OCI-LY3 (cell line): ENCODE measurements around the gene MAIP1.

Experiments
- H2AFZ ChIP-seq: fragments of 200-600, 300-600 bp; shearing (Covaris generic); 2 replicates; pipeline ENCODE4 v1.6.0; 2014; ENCODE audit warnings: antibody characterized with exemption, low read depth, low read length
- H3K27ac ChIP-seq: fragments of 200-600, 300-600 bp; sonication (generic); 2 replicates; pipeline ENCODE4 v1.5.1; 2014; ENCODE audit warnings: mild to moderate bottlenecking, low read length, moderate library complexity, mixed read lengths
- H3K27me3 ChIP-seq: fragments of 200-600, 300-600 bp; sonication (generic); 2 replicates; pipeline ENCODE4 v1.6.1; 2014; ENCODE audit warnings: low read depth, low read length, mixed read lengths
- H3K36me3 ChIP-seq: fragments of 200-600, 300-600 bp; sonication (generic); replicated peaks from 2 replicates; pipeline ENCODE3; 2014; ENCODE audit warnings: low read depth, low read length, mixed read lengths
- H3K4me1 ChIP-seq: fragments of 300-600, 200-600 bp; sonication (generic); 2 replicates; pipeline ENCODE4 v1.6.1; 2014; ENCODE audit warnings: low read length, mixed read lengths
- H3K4me2 ChIP-seq: fragments of 200-600, 300-600 bp; sonication (generic); 2 replicates; pipeline ENCODE4 v1.6.1; 2014; ENCODE audit warnings: low read length, mixed read lengths
- H3K4me3 ChIP-seq: fragments of 300-600, 200-600 bp; sonication (generic); 2 replicates; pipeline ENCODE4 v1.5.1; 2014; ENCODE audit warnings: antibody characterized with exemption, mild to moderate bottlenecking, low read length, moderate library complexity
- H3K79me2 ChIP-seq: fragments of 300-600, 200-600 bp; shearing (Covaris generic); 2 replicates; pipeline ENCODE4 v1.6.1; 2014; ENCODE audit warnings: mild to moderate bottlenecking, low read length, mixed read lengths
- H3K9ac ChIP-seq: fragments of 300-600, 200-600 bp; shearing (Covaris generic); 2 replicates; pipeline ENCODE4 v1.6.0; 2014; ENCODE audit warnings: mild to moderate bottlenecking, low read length, moderate library complexity
- H3K9me3 ChIP-seq: fragments of 200-600, 300-600 bp; shearing (Covaris generic); 2 replicates; pipeline ENCODE4 v1.6.1; 2014; ENCODE audit warnings: low read length, mixed read lengths; ENCODE audit not compliant: insufficient read depth
- H4K20me1 ChIP-seq: fragments of 200-600, 300-600 bp; sonication (generic); 2 replicates; pipeline ENCODE4 v1.6.1; 2016; ENCODE audit warnings: low read length, mixed read lengths; ENCODE audit not compliant: insufficient read depth
- EZH2phosphoT487 ChIP-seq: fragments of 200-600 bp; shearing (Covaris generic); IDR thresholded peaks from 2 replicates; pipeline ENCODE4 v1.6.1; 2018; ENCODE audit warnings: antibody characterized with exemption, mixed run types, low read depth
- TF ChIP-seq, protein P1 (sequence below): fragments of 200-600, 300-600 bp; sonication (generic); IDR thresholded peaks from 2 replicates; pipeline ENCODE4 v1.5.1; 2014; ENCODE audit warnings: antibody characterized with exemption, low read length, low read depth

MAIP1 gene

DNA sequence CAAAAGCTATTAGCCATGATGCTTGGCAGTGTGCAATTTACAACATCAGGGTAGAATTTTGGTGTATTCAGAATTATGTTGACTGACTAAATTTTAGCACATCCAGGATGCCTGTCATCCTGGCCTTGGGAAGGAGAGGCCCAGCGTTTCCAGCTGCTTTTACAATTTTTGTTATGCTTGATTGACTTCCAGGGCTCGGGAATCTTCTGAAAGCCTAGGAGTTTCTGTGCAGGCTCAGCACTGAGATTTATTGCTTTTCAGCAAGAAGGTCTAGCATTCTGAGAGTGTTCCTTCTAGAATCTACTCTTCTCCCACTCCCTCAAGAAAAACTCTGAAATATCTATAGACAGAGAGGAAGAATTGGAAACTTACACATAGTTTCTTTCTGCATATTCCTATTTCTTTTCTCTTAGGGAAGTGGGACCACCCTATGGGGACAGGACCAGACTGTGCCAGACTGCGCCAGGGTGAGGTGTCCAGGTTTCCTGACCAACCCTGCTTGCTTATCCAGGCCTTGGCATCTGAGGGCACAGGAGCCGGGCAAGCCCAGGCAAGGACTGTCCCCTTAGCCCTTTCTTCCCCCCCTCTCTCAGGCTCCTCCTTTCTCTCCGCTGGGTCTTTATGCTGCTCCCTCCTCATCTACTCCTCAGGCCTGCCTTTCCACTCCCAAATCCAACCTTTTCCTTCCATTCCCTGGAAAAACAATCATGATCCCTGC lies 26.9 kb downstream of the MAIP1 start:
- Histone ChIP-seq H4K20me1 (no peaks in the 10 kb centered on the region), H3K4me2 (no peak overlapping the region), H3K36me3 (no peaks in the 10 kb centered on the region), H3K9ac (no peak overlapping the region), H2AFZ (no peak overlapping the region), H3K79me2 (no peaks in the 10 kb centered on the region), H3K27me3 (no peaks in the 10 kb centered on the region), H3K27ac (no peak overlapping the region), H3K4me3 (no peak overlapping the region), H3K4me1 (peaks cover 14% of the 10 kb centered on the region), H3K9me3 (no peaks in the 10 kb centered on the region)
- no peak for TF ChIP-seq EZH2phosphoT487
- TF ChIP-seq, protein P1, sequence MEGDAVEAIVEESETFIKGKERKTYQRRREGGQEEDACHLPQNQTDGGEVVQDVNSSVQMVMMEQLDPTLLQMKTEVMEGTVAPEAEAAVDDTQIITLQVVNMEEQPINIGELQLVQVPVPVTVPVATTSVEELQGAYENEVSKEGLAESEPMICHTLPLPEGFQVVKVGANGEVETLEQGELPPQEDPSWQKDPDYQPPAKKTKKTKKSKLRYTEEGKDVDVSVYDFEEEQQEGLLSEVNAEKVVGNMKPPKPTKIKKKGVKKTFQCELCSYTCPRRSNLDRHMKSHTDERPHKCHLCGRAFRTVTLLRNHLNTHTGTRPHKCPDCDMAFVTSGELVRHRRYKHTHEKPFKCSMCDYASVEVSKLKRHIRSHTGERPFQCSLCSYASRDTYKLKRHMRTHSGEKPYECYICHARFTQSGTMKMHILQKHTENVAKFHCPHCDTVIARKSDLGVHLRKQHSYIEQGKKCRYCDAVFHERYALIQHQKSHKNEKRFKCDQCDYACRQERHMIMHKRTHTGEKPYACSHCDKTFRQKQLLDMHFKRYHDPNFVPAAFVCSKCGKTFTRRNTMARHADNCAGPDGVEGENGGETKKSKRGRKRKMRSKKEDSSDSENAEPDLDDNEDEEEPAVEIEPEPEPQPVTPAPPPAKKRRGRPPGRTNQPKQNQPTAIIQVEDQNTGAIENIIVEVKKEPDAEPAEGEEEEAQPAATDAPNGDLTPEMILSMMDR: no peak

DNA sequence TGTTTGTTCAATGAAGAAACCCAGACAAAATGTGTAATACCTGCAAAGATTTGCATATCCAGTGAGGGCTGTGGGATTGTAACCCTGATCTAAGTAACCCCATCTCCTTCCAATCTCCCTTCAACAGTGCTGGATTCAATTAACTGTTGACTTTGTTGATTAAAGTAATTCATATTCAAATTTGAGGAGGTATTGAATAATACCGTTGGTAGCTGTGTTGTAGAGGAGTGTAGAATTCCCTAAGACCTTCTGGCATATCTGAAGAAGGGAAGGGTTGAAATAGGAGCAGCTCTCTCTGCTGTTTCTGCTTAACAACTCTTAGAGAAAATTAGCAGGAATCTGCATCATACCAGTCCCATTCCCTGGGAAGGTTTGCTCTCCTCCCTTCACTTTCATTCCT lies 28.2 kb downstream of the MAIP1 start:
- no peak overlapping the region for H3K27ac ChIP-seq
- H3K27me3 ChIP-seq: no peaks in the 10 kb centered on the region
- H3K9ac ChIP-seq: no peak overlapping the region
- no peaks in the 10 kb centered on the region for H3K36me3 ChIP-seq
- H3K4me3 ChIP-seq: no peak overlapping the region
- no peak overlapping the region for H2AFZ ChIP-seq
- peaks cover 8% of the 10 kb centered on the region for H3K4me1 ChIP-seq
- H4K20me1 ChIP-seq: no peaks in the 10 kb centered on the region
- no peaks in the 10 kb centered on the region for H3K79me2 ChIP-seq
- H3K9me3 ChIP-seq: no peaks in the 10 kb centered on the region
- H3K4me2 ChIP-seq: no peak overlapping the region
- TF ChIP-seq EZH2phosphoT487: no peak
- TF ChIP-seq, protein P1: no peak

DNA sequence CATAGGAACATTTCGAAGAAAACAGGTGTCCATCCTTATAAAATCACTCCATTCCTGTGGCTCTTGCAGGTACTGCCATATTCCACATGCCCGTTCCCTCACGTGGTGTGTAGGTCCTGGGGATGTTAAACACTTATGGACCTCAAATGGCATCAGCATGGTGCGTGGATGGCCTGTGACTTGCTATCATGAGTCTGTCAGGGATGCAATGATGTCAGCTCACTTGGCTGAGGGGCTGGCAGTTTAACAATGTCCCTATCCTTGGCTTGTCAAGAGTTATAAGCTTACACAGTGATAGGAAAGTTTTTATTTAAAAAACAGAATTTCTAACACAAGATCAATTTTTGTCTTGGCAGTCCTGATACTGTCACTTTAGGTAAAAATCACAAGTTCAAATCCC lies 28.8 kb downstream of the MAIP1 start:
- TF ChIP-seq EZH2phosphoT487: no peak
- TF ChIP-seq, protein P1: no peak
- H3K4me3 ChIP-seq: no peak overlapping the region
- peaks cover 8% of the 10 kb centered on the region for H3K4me1 ChIP-seq
- H3K27me3 ChIP-seq: no peaks in the 10 kb centered on the region
- no peak overlapping the region for H3K9ac ChIP-seq
- H2AFZ ChIP-seq: no peak overlapping the region
- H3K27ac ChIP-seq: no peak overlapping the region
- H3K9me3 ChIP-seq: no peaks in the 10 kb centered on the region
- no peak overlapping the region for H3K4me2 ChIP-seq
- H4K20me1 ChIP-seq: no peaks in the 10 kb centered on the region
- H3K36me3 ChIP-seq: no peaks in the 10 kb centered on the region
- no peaks in the 10 kb centered on the region for H3K79me2 ChIP-seq

GRCh38 chr2:199984755-199985154 lies 29.4 kb downstream of the MAIP1 start:
- no peak overlapping the region for H3K27ac ChIP-seq
- no peaks in the 10 kb centered on the region for H3K9me3 ChIP-seq
- H3K36me3 ChIP-seq: no peaks in the 10 kb centered on the region
- no peak overlapping the region for H3K4me3 ChIP-seq
- H3K4me2 ChIP-seq: no peak overlapping the region
- no peak overlapping the region for H3K9ac ChIP-seq
- H3K79me2 ChIP-seq: no peaks in the 10 kb centered on the region
- H4K20me1 ChIP-seq: no peaks in the 10 kb centered on the region
- peaks cover 5% of the 10 kb centered on the region for H3K4me1 ChIP-seq
- H3K27me3 ChIP-seq: no peaks in the 10 kb centered on the region
- H2AFZ ChIP-seq: no peak overlapping the region
- TF ChIP-seq, protein P1: no peak
- no peak for TF ChIP-seq EZH2phosphoT487
